NCI-H146 treated with DMSO at 0.1 percent for 48 hours (cell line): Measurements from ENCODE around the gene SAMD11.
A peak's percentile ranks its signal among the peaks of the same experiment; 100 is the strongest.

ENCODE experiments used
- DNase-seq: peaks from one replicate; lab custom pipeline; 2025; ENCODE audit not compliant: unreplicated experiment; lab: John Stamatoyannopoulos, UW

Gene SAMD11

DNA sequence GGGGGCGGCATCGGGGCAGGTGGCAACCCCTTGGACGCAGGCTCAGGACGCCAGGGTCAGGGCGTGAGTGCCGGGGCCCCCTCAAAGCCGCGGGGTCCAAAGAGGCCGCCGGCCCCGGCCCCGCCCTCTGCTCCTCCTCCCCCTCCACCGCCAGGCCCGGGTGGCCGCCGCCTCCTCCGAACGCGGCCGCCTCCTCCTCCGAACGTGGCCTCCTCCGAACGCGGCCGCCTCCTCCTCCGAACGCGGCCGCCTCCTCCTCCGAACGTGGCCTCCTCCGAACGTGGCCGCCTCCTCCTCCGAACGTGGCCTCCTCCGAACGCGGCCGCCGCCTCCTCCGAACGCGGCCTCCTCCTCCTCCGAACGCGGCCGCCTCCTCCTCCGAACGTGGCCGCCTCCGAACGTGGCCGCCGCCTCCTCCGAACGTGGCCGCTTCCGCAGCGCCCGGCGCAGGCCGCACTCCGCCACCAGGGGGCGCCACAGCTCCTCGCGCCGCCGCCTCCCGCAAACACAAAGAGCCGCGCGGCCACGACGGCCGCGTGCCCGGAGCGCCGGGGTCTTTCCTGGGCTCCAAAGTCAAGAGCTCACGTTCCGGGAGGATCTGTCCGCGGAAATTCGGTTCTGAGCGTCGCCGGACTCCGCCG, 19.3 kb upstream of the SAMD11 start:
- DNase-seq: peak; percentile 31

DNA sequence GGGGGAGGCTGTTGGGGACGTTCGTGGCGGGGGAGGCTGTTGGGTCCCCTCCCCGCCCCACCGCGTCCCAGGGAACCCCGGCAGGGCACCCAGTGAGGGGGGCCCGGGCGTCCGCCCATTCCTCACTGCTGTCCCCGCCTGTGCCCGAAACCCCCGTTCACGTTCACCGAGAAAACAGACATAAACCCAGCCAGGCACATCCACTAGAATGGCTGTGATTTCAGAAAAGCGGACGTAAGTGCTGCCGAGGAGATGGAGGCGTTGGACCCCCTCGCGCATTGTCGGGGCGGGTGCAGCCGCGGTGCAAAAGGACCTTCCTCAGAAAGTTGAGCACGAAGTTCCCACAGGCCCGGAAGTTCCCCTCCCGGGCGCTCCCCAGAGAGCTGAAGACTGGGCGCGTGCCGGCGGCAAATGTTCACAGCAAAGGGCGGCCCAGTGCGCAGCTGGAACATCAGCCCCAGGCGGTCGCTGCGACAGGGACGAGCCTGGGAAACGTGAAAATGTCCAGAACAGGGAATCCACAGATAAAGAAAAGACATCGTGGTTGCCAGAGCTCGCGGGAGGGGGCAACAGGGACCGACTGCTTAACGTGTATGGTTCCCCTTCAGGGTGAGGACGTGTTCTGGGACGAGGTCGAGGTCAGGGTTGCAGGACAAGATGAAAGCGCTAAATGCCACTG, 18.5 kb upstream of the SAMD11 start:
- no peak for DNase-seq

DNA sequence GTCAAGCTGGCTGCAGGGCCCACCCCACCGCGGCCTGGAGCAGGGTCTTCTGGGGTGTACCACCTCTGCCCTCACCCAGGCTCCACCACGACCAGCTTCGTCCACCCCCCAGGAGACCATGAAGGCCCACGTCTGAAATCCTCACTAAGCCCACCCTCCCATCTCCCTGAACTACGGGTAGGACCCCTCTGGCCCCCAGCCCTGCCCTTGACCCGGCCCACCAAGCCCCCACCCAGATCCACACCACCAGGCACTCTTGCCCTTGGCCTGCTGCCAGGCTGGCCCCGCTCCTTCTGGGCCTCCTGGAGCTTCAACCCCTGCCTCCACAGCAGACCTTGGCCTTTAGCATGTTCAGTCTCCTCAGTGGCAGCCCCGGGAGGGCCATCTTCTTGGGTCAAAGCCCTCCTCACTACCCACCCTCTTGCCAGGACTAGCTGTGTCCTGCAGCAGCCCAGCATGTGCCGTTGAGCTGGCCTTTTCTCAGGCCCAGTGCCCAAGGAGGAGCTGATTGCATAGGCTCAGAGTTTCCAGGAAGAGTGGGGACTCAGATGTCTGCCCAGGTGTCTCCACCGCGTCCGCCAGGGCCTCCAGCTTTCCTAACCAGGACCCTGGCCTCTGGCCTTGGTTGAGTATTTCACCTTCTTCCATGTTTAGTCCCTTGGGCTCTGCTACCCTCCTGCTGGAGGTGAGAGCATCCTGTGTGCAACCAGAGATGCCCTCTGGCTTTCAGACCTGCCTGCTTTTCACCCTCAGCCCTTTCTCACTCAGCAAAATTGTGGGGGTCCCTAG, 17.7 kb upstream of the SAMD11 start:
- DNase-seq: no peak

DNA sequence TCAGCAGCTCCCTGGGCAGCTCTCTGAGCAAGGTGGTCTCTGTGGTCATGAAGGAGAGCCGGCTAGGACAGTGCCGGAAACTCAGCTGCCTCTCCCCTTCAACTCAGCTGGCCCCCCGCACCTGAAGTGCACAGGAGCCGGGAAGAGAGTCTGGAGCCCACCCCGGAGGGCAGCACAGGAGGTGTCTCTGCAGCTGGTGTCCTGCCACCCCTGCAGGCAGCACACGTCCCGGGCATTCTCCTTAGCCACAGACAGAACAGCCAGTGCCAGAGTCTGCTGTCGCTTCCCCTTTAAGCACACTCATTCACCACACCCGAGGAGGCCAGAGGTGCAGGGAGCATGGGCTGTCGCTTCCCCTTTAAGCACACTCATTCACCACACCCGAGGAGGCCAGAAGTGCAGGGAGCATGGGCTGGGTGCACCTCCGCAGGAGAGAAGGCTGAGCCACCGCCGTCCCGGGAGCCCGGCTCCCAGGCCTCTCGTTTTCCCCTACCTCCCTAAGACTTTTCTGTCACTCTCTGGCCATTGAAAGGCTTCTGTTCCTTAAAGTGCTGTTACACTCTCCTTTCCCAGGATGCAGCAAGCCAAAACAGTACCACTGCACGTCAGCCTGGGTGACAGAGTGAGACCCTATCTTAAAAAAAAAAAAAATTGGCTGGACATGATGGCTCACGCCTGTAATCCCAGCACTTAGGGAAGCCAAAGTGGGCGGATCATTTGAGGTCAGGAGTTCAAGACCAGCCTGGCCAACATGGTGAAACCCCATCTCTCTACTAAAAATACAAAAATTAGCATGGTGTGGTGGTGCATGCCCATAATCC, 16.9 kb upstream of the SAMD11 start:
- DNase-seq: no peak

DNA sequence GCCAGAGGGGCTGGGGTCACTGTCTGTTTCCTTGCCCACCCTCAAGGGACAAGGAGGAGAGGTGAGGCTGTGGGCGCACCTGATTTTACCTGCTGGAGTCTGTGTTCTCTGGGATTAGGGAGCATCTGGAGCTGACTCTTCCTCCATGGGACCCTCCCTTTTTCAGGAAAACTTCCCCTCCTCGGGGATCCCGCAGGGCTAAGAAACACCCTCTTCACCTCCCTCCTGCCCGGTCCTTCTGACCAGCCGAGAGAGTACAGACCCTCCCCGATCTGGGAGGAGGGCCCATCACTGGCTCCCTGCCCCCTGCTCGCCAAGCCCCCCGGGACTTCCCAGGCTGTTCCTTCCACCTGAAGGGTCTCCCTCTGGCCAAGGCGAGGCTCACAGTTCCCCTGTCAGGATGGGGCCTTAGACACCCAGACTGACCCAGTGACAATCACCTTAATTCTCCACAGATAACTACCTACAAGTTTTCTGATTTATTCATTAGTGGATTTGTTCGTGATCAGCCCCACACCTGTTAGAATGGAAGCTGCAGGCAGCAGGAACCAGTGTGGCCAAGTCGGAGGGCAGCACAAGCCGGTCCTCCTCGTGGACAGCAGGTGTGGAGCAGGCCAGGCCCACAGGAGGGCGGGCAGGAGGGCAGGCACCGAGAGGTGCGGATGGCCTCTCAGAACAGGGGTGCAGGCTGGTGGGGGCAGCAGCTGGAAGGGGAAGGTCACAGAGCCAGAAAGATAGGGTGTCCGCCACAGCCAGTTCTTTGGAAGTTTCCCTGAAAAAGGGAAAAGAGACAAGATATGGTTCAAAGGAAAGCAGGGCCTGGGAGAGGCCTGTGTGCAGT, 15.9 kb upstream of the SAMD11 start:
- DNase-seq: no peak

DNA sequence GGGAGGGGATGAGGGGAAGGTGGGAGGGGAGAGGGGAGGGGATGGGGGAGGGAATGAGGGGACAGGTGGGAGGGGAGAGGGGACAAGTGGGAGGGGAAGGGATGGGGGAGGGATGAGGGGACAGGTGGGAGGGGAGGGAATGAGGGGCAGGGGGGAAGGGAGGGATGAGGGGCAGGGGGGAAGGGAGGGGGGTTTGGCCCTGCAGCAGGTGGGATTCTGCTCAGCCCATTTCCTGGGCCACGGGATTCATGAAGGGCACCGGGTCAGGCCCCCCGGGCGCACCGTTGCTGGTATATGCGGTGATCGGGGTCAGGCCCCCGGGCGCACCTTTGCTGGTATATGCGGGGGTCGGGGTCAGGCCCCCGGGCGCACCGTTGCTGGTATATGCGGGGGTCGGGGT, 15.1 kb upstream of the SAMD11 start:
- no peak for DNase-seq

DNA sequence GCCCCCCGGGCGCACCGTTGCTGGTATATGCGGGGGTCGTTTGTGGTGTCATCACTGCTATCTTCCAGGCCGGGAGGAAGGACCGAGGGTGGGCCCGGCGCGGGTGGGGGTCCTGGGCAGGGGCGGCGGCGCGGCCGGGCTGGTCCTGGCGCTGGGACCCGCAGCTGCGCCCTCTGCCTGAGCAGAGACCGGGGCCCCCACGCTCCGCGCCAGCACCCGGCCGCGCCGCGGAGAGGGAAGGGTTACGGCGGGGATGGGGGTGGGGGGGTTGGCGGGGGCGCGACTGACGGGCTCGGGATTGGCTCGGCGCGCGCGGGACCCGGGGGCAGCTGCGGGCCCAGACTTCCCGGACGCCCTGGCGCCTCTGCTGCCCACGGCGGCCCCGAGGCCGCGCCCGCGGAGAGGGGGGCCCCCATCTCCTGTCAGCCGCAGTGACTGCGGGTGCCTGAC, 13.8 kb upstream of the SAMD11 start:
- no peak for DNase-seq

DNA sequence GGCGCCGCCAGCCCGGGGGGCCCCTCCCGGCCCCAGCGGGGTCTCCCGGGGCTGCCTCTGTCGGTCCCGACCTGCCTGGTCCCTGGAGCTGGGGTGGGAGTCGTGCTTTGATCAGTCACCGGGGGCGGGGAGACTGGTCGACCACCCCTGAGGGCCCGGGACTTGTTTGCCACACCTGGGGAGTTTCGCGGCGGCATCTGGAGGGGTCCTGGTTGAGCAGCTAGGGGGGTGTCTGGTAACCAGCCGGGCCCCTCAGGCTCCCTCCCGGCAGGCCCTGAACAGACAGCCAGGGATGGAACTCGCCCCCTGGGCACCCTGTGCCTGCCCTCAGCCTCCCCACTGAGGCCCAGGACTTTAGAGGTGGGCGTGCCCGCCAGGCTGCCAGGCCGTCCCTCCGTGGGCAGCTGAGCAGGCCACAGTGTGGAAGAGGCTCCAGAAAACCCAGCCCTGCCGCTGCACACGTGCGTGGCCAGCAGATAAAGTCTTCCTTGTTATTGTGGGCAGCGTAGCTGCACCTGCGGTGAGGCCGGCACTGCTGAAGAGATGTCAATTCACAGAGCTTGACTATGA, 13.3 kb upstream of the SAMD11 start:
- no peak for DNase-seq

DNA sequence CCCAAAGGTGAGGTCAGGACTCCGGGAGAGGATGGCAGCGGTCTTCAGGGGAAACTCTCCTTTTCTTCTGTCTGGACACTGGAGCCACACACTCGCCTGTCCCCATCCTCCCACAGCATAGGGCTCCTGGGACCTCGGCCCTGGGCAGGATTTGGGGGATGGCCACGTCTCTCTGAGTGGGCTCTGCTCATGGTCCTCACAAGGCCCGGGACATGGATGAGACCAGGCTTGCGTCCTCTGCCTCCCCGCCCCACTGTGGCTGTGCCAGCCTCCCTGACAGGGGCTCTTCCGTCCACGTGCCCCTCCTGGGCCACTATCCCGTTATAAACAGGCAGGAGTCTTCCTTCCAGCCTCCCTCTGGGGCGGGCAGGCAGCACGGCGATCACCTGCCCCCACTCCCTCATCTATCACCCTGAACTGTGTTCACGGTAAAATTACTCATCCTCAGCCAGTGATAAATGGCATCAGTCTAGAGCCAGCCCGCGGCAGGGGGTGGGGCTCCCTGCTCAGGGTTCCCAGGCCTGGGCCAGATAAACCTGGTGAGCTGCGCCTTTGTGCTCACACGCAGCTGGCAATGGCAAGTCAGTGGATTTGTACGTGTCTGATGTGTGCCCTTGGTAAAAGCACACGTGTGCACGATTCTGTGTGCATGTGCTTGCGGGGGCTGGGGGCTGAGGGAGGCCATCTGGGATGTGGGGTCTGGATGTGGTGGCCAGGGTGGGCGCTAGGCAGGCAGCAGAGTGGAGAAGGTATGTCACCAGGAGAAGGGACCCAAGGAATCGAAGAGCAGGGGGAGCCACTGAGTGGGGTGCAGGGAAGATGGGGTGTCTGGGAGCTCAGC, 12.6 kb upstream of the SAMD11 start:
- DNase-seq: peak; percentile 10

DNA sequence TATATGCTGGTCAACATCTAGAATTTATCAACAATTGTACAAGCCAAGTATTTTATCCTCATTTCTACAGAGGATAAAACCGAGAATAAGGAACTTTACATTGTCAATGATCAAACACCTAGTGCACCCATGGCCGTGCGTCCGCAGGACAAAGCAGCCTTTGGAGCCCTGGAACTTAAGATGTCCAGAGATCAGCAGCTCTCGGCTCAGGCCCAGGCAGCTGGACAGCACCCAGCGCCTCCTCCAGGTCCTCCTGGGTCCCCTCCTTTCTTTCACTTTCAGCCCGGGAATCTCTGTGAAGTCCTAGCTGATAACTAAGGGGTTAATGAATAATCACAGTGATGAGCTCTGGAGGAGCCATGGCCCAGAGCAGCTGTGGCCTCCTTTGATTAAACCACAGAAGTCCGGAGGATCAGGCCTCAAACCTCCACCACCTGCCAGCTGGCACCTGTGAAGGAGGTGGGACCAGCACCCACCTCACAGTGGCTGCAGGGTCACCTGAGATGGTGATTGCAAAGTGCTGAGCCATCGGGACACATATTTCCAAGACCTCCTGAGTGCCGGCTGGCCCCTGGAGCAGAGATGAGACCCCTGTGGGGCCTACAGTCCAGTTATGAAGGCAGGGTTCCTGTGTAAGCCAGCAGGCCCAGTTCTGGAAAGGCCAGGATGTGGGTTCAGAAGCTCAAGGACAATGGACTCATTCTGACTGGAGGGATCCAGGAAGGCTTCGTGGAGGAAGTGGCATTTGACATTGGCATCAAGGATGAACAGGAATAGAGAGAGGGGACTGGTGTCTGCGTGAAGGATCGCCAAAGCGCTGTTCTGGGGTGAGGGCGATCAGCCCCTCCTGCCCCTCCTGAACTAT, 11.6 kb upstream of the SAMD11 start:
- DNase-seq: no peak

DNA sequence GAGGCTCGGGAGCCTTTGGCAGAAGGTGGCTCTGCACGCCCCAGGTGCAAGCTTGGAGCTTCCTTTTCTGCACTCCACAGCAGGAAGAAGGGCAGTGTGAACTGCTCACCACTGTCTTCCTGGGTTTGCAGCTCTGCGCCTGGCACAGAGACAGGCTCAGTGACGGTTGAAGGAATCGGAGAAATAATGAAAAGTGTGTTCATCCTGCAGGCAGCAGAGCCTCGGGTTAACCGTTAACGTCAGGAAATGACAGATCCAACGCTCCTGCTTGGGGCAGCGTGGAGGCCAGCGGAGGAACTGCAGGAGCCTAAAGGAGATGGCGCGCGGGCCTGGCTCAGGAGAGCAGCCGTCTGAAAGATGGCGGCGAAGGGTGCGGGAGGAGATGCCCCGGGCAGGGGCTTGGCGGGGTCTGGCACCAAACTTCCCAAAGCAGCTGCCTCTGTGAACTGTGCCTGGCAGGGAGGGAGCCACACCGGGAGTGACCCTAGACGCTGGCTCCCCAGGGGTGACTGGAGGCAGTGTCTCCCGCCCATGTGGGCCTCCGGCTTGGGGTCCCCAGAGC, 10.9 kb upstream of the SAMD11 start:
- no peak for DNase-seq

DNA sequence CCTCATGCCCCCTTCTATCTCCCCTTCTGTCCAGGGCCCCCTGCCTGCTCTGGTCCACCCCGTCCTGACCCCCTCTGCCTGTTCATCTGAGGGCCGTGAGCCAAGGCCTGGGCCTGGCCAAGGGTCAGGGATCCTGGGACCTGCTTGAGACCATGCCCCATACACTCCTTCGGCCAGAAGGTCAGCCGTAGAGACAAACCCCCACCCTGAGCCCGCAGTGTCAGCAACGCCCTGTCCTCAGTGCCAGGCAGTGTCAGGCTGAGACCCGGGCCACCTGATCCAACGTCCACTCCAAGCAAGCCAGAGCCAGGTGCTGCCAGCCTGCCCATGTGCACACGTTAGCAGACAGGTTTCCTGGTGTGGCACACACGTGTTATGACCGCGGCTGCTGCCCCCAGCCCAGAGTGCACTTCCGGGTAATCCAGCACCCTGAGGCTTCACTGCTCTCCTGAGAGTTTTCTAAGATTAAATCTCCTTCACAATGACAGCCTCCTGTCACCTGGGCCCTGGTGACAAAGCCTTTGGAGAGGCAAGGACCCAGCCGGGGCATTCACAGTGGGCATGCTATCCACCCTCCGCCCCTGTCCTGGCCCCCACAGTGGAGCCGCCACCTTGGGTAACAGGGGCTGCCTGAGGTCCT, 10.1 kb upstream of the SAMD11 start:
- DNase-seq: no peak

DNA sequence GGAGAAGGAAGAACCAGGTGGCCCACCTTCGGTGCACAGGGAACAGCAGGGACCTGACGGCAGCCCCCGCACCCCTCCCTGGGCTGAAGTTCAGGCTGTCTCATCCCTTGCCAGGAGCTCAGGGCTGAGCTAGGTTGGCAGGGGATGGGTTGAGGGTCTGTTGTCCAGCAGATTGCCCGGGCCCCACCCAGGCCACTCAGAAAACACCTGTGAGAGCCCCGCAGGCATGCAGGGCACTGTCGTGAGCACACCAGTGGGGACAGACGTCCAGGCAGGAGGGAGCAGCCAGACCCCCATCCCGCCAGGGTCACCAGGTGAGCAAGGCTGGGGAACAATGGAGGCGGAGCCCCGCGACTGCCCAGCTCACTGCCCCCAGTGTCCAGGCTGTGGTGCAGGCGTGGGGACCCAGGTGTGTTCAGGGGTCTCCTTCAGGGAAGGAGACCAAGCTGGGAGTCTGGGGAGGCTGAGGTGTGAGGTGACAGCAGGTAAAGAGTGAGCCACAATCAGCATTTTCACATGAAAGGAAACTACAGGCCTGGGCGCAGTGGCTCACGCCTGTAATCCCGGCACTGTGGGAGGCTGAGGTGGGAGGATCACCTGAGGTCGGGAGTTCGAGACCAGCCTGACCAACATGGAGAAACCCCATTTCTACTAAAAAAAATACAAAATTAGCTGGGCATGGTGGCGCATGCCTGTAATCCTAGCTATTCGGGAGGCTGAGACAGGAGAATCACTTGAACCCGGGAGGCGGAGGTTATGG, 9.4 kb upstream of the SAMD11 start:
- no peak for DNase-seq

DNA sequence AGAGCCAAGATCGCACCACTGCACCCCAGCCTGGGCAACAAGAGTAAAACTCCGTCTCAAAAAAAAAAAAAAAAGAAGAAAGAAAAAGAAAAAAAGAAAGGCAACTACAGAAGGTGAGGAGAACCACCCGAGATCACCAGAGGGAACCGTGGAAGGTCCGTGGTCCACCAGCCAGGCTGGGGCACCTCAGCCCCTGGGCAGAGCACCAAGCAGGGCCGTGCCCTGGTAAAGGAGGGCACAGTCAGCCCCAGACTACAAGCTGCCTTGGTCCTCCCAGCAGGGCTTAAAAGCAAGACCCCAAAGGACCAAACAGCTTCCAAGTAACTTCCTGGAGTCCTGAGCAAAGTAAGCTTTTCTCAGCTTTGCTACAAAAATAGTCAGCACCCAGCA, 8.8 kb upstream of the SAMD11 start:
- no peak for DNase-seq

DNA sequence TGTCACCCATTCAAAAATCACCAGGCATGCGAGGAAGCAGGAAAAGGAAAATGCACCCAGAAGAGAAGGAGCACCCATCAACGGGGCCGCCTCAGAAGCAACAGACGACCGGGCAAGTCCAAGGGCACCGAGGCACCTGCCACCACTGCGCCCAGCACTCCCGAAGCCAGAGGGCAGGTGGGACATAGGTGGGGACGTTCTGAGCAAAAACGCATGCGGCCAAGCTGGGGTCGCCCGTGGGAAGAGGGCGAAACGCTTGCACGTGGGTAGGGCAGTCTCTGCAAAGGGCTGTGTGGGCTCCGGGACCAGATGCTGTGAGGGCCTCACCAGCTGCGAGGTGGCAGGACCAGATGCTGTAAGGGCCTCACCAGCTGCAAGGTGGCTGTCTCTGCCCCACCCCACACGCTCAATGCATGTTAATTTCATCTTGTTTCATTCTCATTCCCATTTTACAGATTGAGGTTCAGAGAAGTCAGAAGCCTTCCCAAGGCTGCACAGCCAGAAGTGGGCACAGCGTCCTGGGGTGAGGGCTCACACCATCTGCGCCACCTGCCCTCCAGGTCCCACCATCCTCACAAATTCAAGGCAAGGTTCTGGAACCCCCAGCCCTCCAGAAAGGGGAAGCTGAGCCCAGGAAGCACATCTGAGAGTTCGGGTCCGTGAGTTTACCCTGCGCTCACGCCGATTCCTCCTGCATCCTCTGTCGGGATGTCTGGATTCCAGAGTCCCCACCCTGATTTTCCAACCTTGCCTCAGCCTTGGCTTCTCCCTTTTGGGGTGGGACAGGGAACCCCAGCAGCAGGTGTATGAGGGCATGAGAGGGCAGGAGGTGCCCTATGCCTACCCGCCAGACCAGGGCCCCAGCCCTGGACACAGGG, 8.2 kb upstream of the SAMD11 start:
- DNase-seq: no peak
